Keratinocyte (primary cell): ENCODE results near the gene MTCL1. TPM values are rescaled to one million over a fixed set of nuclear protein-coding genes. Genes with fewer than 3 reads are reported as not detected.

Source experiments
- DNase-seq: peaks from one replicate; pipeline ENCODE4 v3.0.0-alpha.2; 2011; ENCODE audit warnings: low read depth, missing footprints, low spot score
- FAIRE-seq: peaks from 2 replicates; lab custom pipeline; 2011; peaks lifted over from hg19 to GRCh38; lab: Jason Lieb, UNC
- H2AFZ ChIP-seq: 2 replicates; pipeline ENCODE4 v1.6.0; 2012; ENCODE audit warnings: low read length, control low read depth, inconsistent platforms; ENCODE audit not compliant: control insufficient read depth
- H3K27ac ChIP-seq: 2 replicates; pipeline ENCODE4 v1.5.1; 2011; ENCODE audit warnings: low read length; ENCODE audit not compliant: control insufficient read depth, insufficient read depth
- H3K27me3 ChIP-seq: 3 replicates; pipeline ENCODE4 v1.6.0; 2011; ENCODE audit warnings: low read length; ENCODE audit not compliant: control insufficient read depth, insufficient read depth; ENCODE audit errors: extremely low read depth
- H3K36me3 ChIP-seq, 2 experiments: 2 replicates in 1 of 2; 3 replicates in 1 of 2; pipeline ENCODE4 v1.5.1; 2011; ENCODE audit warnings: low read length in 2 of 2, mild to moderate bottlenecking in 1 of 2; ENCODE audit not compliant: control insufficient read depth in 2 of 2, insufficient read depth in 2 of 2; ENCODE audit errors: extremely low read depth in 1 of 2
- H3K4me1 ChIP-seq: 3 replicates; pipeline ENCODE4 v1.5.1; 2011; ENCODE audit warnings: low read length; ENCODE audit not compliant: control insufficient read depth, insufficient read depth; ENCODE audit errors: extremely low read depth
- H3K4me2 ChIP-seq: 3 replicates; pipeline ENCODE4 v1.6.0; 2011; ENCODE audit warnings: low read depth, low read length; ENCODE audit not compliant: control insufficient read depth, insufficient read depth; ENCODE audit errors: extremely low read depth
- H3K4me3 ChIP-seq, 3 experiments: fragments of 200-600 bp in 1 of 3; sonication (generic) in 1 of 3; 2 replicates in 2 of 3; 3 replicates in 1 of 3; pipeline ENCODE4 v1.5.1; 2011 to 2016; ENCODE audit warnings: low read length in 3 of 3, mild to moderate bottlenecking in 3 of 3, control low read depth in 2 of 3, inconsistent platforms in 1 of 3, low read depth in 1 of 3, mixed read lengths in 1 of 3, mixed run types in 1 of 3, moderate library complexity in 1 of 3; ENCODE audit not compliant: control insufficient read depth in 2 of 3, insufficient read depth in 2 of 3; ENCODE audit errors: extremely low read depth in 1 of 3
- H3K79me2 ChIP-seq: 2 replicates; pipeline ENCODE4 v1.6.0; 2012; ENCODE audit warnings: low read length; ENCODE audit not compliant: control insufficient read depth, insufficient read depth
- H3K9ac ChIP-seq: 3 replicates; pipeline ENCODE4 v1.6.0; 2011; ENCODE audit warnings: low read length; ENCODE audit not compliant: control insufficient read depth, insufficient read depth; ENCODE audit errors: extremely low read depth
- H3K9me1 ChIP-seq: 3 replicates; pipeline ENCODE4 v1.6.0; 2011; ENCODE audit warnings: low read length; ENCODE audit not compliant: control insufficient read depth, insufficient read depth; ENCODE audit errors: extremely low read depth
- H3K9me3 ChIP-seq: 2 replicates; pipeline ENCODE4 v1.5.1; 2012; ENCODE audit warnings: low read depth, low read length; ENCODE audit not compliant: control insufficient read depth
- H4K20me1 ChIP-seq: 3 replicates; pipeline ENCODE4 v1.6.0; 2011; ENCODE audit warnings: low read length; ENCODE audit not compliant: control insufficient read depth, insufficient read depth; ENCODE audit errors: extremely low read depth
- EZH2 ChIP-seq: IDR thresholded peaks from one replicate; pipeline ENCODE4 v1.6.1; 2012; ENCODE audit warnings: inconsistent platforms, mild to moderate bottlenecking, low read length, moderate library complexity
- dilution Hi-C: fragments of 300-500 bp; cut with MboI; formaldehyde crosslinking; loops from one replicate; pipeline ENCODE4 v1.7.0; 2020; ENCODE audit warnings: low sequenced_read_pairs; ENCODE audit not compliant: extremely low pct_ligation_motif_present
- polyA plus RNA-seq, 5 experiments: library from polyadenylated mRNA; depleted of rRNA in 3 of 5; stranded (reverse) in 3 of 5; stranded (forward) in 1 of 5; unstranded in 1 of 5; fragments of >200 nt; gene quantifications; 1 replicate in 1 of 5; 2 replicates in 3 of 5; 3 replicates in 1 of 5; pipeline versions ENCODE4 v1.2.1 to v1.2.3, GENCODE V29; 2011 to 2012; ENCODE audit warnings: missing spikeins in 2 of 5, low read depth in 1 of 5, low replicate concordance in 1 of 5
- TF ChIP-seq, protein P1 (sequence below), 3 experiments: IDR thresholded peaks in 1 of 3; conservative IDR thresholded peaks in 1 of 3; optimal IDR thresholded peaks in 1 of 3; 2 replicates in 2 of 3; 3 replicates in 1 of 3; pipeline versions ENCODE3 to v1.5.1; 2011; ENCODE audit warnings: low read length in 3 of 3, mild to moderate bottlenecking in 3 of 3, moderate library complexity in 2 of 3, control low read depth in 1 of 3, inconsistent platforms in 1 of 3; ENCODE audit not compliant: insufficient read depth in 2 of 3; ENCODE audit errors: extremely low read depth in 1 of 3

The MTCL1 gene
- polyA plus RNA-seq, 1 donor (not counting 4 experiments of a cell fraction or from before 2014, with no cell fraction given), result 15.4 TPM

DNA sequence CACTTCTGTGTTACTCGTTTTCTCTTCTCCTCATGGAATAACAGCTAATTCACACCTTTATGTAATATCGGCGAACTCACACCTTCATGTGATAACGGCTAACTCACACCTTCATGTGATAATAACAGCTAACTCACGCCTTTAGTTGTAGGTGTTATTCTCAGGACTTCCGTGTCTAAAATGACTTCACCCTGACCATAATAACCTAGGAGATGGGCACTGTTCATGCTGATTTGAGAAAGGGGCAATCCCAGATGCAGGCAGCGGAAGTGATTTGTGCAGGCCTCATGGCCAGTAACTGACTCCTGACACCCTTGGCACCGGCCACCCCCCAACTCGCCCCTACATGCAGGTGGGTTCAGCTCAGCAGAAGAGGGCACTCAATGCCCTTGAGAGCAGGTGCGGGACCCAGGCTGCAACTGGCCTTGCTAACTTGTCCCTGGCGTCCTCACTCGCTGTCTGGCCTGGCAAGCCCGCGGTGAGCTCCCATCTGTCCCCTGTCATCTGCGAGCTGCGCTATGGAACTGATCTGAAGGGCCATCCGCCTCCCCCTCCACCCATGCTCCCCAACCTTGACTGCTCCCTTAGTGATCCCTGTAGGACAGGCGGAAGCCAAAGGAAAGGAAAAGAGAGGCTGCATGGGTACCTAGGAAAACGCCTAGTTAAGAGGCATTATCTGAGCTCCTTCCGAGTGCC, 42.6 kb upstream of the MTCL1 start:
- no peaks in the 10 kb centered on the region for H3K79me2 ChIP-seq
- no peak overlapping the region for H3K4me2 ChIP-seq
- no peak overlapping the region for H2AFZ ChIP-seq
- no peaks in the 10 kb centered on the region for H4K20me1 ChIP-seq
- H3K9me1 ChIP-seq, result no peaks in the 10 kb centered on the region
- DNase-seq (no peak), FAIRE-seq (no peak)
- H3K4me3 ChIP-seq, result no peak overlapping the region
- TF ChIP-seq, protein P1, sequence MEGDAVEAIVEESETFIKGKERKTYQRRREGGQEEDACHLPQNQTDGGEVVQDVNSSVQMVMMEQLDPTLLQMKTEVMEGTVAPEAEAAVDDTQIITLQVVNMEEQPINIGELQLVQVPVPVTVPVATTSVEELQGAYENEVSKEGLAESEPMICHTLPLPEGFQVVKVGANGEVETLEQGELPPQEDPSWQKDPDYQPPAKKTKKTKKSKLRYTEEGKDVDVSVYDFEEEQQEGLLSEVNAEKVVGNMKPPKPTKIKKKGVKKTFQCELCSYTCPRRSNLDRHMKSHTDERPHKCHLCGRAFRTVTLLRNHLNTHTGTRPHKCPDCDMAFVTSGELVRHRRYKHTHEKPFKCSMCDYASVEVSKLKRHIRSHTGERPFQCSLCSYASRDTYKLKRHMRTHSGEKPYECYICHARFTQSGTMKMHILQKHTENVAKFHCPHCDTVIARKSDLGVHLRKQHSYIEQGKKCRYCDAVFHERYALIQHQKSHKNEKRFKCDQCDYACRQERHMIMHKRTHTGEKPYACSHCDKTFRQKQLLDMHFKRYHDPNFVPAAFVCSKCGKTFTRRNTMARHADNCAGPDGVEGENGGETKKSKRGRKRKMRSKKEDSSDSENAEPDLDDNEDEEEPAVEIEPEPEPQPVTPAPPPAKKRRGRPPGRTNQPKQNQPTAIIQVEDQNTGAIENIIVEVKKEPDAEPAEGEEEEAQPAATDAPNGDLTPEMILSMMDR (optimal IDR thresholded peaks at IDR 0.05 in 1 of 3, IDR thresholded peaks at IDR 0.05 in 1 of 3, conservative IDR thresholded peaks at IDR 0.05 in 1 of 3; ENCODE audit: extremely low read depth in 1 of 3, insufficient read depth in 2 of 3, low read length in 3 of 3), result no peak
- TF ChIP-seq EZH2, result no peak
- no peak overlapping the region for H3K9ac ChIP-seq
- dilution Hi-C loops, result no loop called here
- H3K27ac ChIP-seq, result no peak overlapping the region
- no peaks in the 10 kb centered on the region for H3K27me3 ChIP-seq
- H3K4me1 ChIP-seq, result peaks cover 22% of the 10 kb centered on the region
- no peaks in the 10 kb centered on the region for H3K36me3 ChIP-seq
- no peaks in the 10 kb centered on the region for H3K9me3 ChIP-seq

DNA sequence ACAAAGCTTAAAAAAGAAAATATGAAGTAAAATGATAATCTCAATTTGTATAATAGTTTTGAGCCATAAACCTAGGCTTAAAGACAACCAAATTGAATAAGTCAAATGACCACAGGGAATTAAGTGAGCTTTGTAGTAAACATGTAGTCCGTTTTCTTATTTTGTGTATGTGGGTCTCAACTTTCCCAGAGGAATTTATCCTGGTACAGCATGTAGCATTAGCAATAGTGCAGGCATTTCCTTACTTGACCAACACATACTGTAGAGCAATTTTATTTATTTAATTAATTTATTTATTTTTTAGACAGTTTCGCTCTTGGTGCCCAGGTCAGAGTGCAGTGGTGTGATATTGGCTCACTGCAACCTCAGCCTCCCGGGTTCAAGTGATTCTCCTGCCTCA, 37.5 kb upstream of the MTCL1 start:
- Histone ChIP-seq H3K4me1 (peaks cover 18% of the 10 kb centered on the region), H3K4me3 (no peak overlapping the region), H3K27me3 (no peaks in the 10 kb centered on the region), H3K36me3 (no peaks in the 10 kb centered on the region), H3K27ac (no peak overlapping the region), H3K4me2 (no peak overlapping the region), H2AFZ (no peak overlapping the region), H3K9me3 (no peaks in the 10 kb centered on the region), H3K9ac (no peak overlapping the region), H3K9me1 (no peaks in the 10 kb centered on the region), H4K20me1 (no peaks in the 10 kb centered on the region), H3K79me2 (no peaks in the 10 kb centered on the region)
- dilution Hi-C loops, result no loop called here
- FAIRE-seq, result no peak
- no peak for TF ChIP-seq EZH2
- TF ChIP-seq, protein P1 (optimal IDR thresholded peaks at IDR 0.05 in 1 of 3, IDR thresholded peaks at IDR 0.05 in 1 of 3, conservative IDR thresholded peaks at IDR 0.05 in 1 of 3; ENCODE audit: extremely low read depth in 1 of 3, insufficient read depth in 2 of 3, low read length in 3 of 3), result no peak
- DNase-seq, result no peak
